NT2/D1 (cell line): ENCODE data around the gene BANP.

Experiments
- DNase-seq: peaks from one replicate; pipeline ENCODE4 v3.0.0-alpha.2; 2011; ENCODE audit warnings: low read depth, low spot score
- H3K27me3 ChIP-seq: 2 replicates; pipeline ENCODE4 v1.6.0; 2011; ENCODE audit warnings: mild to moderate bottlenecking; ENCODE audit not compliant: insufficient read length, insufficient read depth
- H3K36me3 ChIP-seq: 2 replicates; pipeline ENCODE4 v1.6.1; 2011; ENCODE audit warnings: mild to moderate bottlenecking, low read length, mixed read lengths; ENCODE audit not compliant: insufficient read depth, insufficient read length
- H3K4me1 ChIP-seq: 2 replicates; pipeline ENCODE4 v1.5.1; 2011; ENCODE audit not compliant: insufficient read depth, insufficient read length
- H3K4me3 ChIP-seq: 2 replicates; pipeline ENCODE4 v1.5.1; 2011; ENCODE audit warnings: low read depth; ENCODE audit not compliant: insufficient read length
- H3K9ac ChIP-seq: 2 replicates; pipeline ENCODE4 v1.6.0; 2011; ENCODE audit warnings: low read depth; ENCODE audit not compliant: insufficient read length
- H3K9me3 ChIP-seq: 2 replicates; pipeline ENCODE4 v1.5.1; 2011; ENCODE audit warnings: mild to moderate bottlenecking, low read length; ENCODE audit not compliant: insufficient read depth
- SUZ12 ChIP-seq: IDR thresholded peaks from 2 replicates; pipeline ENCODE4 v1.6.1; 2011; ENCODE audit not compliant: insufficient read length, insufficient read depth; ENCODE audit errors: extremely low read depth
- YY1 ChIP-seq: IDR thresholded peaks from 2 replicates; pipeline ENCODE4 v1.6.1; 2011; ENCODE audit not compliant: insufficient read length, insufficient read depth
- ZNF274 ChIP-seq: IDR thresholded peaks from 2 replicates; pipeline ENCODE4 v1.6.1; 2011; ENCODE audit warnings: mild to moderate bottlenecking, low read depth, low read length

The BANP gene

GRCh38 chr16:88055356-88055755 lies 104.1 kb downstream of the BANP start:
- Histone ChIP-seq H3K4me1 (no peaks in the 10 kb centered on the region), H3K36me3 (peaks cover 53% of the 10 kb centered on the region), H3K9ac (no peak overlapping the region), H3K27me3 (no peaks in the 10 kb centered on the region), H3K4me3 (no peak overlapping the region), H3K9me3 (no peaks in the 10 kb centered on the region)
- no peak for DNase-seq
- TF ChIP-seq SUZ12: no peak

- H3K27me3 ChIP-seq: no peaks in the 10 kb centered on the region
- H3K36me3 ChIP-seq: peaks cover 52% of the 10 kb centered on the region
- no peak overlapping the region for H3K9ac ChIP-seq
- no peak for DNase-seq
- no peaks in the 10 kb centered on the region for H3K4me1 ChIP-seq
- TF ChIP-seq ZNF274 (no peak), SUZ12 (no peak), YY1 (no peak)
- H3K4me3 ChIP-seq: no peak overlapping the region
- H3K9me3 ChIP-seq: no peaks in the 10 kb centered on the region
Measured at GRCh38 chr16:88056212-88056611, 105.0 kb downstream of the BANP start.

- no peaks in the 10 kb centered on the region for H3K27me3 ChIP-seq
- H3K9ac ChIP-seq: no peak overlapping the region
- peaks cover 45% of the 10 kb centered on the region for H3K36me3 ChIP-seq
- no peak for DNase-seq
- no peak for TF ChIP-seq ZNF274
- TF ChIP-seq YY1: no peak
- no peak for TF ChIP-seq SUZ12
- H3K9me3 ChIP-seq: no peaks in the 10 kb centered on the region
- H3K4me1 ChIP-seq: peaks cover 7% of the 10 kb centered on the region
- H3K4me3 ChIP-seq: no peak overlapping the region
Measured at GRCh38 chr16:88057656-88058055, 106.4 kb downstream of the BANP start.

- H3K4me3 ChIP-seq: no peak overlapping the region
- no peaks in the 10 kb centered on the region for H3K9me3 ChIP-seq
- no peak for DNase-seq
- no peak overlapping the region for H3K9ac ChIP-seq
- H3K36me3 ChIP-seq: peaks cover 45% of the 10 kb centered on the region
- peaks cover 12% of the 10 kb centered on the region for H3K4me1 ChIP-seq
- H3K27me3 ChIP-seq: no peaks in the 10 kb centered on the region
- no peak for TF ChIP-seq ZNF274
Measured at GRCh38 chr16:88058136-88058535, 106.9 kb downstream of the BANP start.

GRCh38 chr16:88058817-88059216 lies 107.6 kb downstream of the BANP start:
- Histone ChIP-seq H3K36me3 (peaks cover 51% of the 10 kb centered on the region), H3K27me3 (no peaks in the 10 kb centered on the region), H3K9me3 (peaks cover 3% of the 10 kb centered on the region; the same call in 1 of the 2 replicates), H3K4me3 (no peak overlapping the region), H3K9ac (no peak overlapping the region), H3K4me1 (peaks cover 15% of the 10 kb centered on the region)
- DNase-seq: no peak
- TF ChIP-seq SUZ12 (no peak), ZNF274 (no peak), YY1 (no peak)

- peaks cover 51% of the 10 kb centered on the region for H3K36me3 ChIP-seq
- no peak overlapping the region for H3K4me3 ChIP-seq
- no peak for DNase-seq
Measured at GRCh38 chr16:88059701-88060386, 108.6 kb downstream of the BANP start.

GRCh38 chr16:88060524-88061219 lies 109.4 kb downstream of the BANP start:
- Histone ChIP-seq H3K4me1 (peaks cover 26% of the 10 kb centered on the region), H3K4me3 (no peak overlapping the region), H3K9ac (no peak overlapping the region), H3K9me3 (peaks cover 18% of the 10 kb centered on the region; the same call in 1 of the 2 replicates), H3K36me3 (peaks cover 49% of the 10 kb centered on the region), H3K27me3 (no peaks in the 10 kb centered on the region)
- DNase-seq: no peak
- TF ChIP-seq SUZ12: no peak
- no peak for TF ChIP-seq YY1
- TF ChIP-seq ZNF274: no peak

More at GRCh38 chr16:88059701-88060386, 108.6 kb downstream of the BANP start:
- H3K9ac ChIP-seq: no peak overlapping the region
- H3K27me3 ChIP-seq: no peaks in the 10 kb centered on the region
- peaks cover 22% of the 10 kb centered on the region for H3K4me1 ChIP-seq
- TF ChIP-seq YY1: no peak
- TF ChIP-seq ZNF274: no peak
- TF ChIP-seq SUZ12: no peak
- peaks cover 9% of the 10 kb centered on the region; the same call in 1 of the 2 replicates for H3K9me3 ChIP-seq
